HepG2 (cell line): ENCODE measurements around the gene RTP2. TPM values are rescaled to one million over a fixed set of nuclear protein-coding genes. Genes with fewer than 3 reads are reported as not detected.

Experiments
- AGO1 ChIP-seq: fragments of 200-400 bp; formaldehyde crosslinking; IDR thresholded peaks from 2 replicates; pipeline ENCODE4 v1.6.1; 2017; ENCODE audit warnings: mild to moderate bottlenecking, low read depth, low read length, moderate library complexity; ENCODE audit not compliant: poor library complexity, severe bottlenecking
- ARID5B ChIP-seq: IDR thresholded peaks from 2 replicates; pipeline ENCODE4 v1.4.0; 2020; ENCODE audit warnings: mild to moderate bottlenecking, missing genetic modification reagents
- BATF2 ChIP-seq: sonication (generic); formaldehyde crosslinking; IDR thresholded peaks from 2 replicates; pipeline ENCODE4 v1.8.0; 2022; ENCODE audit warnings: mild to moderate bottlenecking, missing genetic modification reagents, moderate library complexity
- GFI1 ChIP-seq: sonication (generic); formaldehyde crosslinking; IDR thresholded peaks from 2 replicates; pipeline ENCODE4 v1.5.0; 2020; ENCODE audit warnings: missing genetic modification reagents, mild to moderate bottlenecking, borderline replicate concordance
- HCFC1 ChIP-seq: fragments of 150-350 bp; IDR thresholded peaks from 2 replicates; pipeline ENCODE4 v1.6.1; 2014; ENCODE audit warnings: low read depth, low read length
- IRF1 ChIP-seq: sonication (generic); formaldehyde crosslinking; IDR thresholded peaks from 2 replicates; pipeline ENCODE4 v1.4.0; 2020; ENCODE audit warnings: low read depth, mild to moderate bottlenecking, missing genetic modification reagents
- KAT8 ChIP-seq: IDR thresholded peaks from 2 replicates; pipeline ENCODE4 v1.6.1; 2016; ENCODE audit warnings: missing genetic modification reagents, missing compliant biosample characterization
- MED8 ChIP-seq: sonication (generic); formaldehyde crosslinking; IDR thresholded peaks from 2 replicates; pipeline ENCODE4 v1.8.1; 2023; ENCODE audit warnings: mild to moderate bottlenecking, missing genetic modification reagents; ENCODE audit not compliant: insufficient replicate concordance
- NFATC3 ChIP-seq: sonication (generic); formaldehyde crosslinking; IDR thresholded peaks from 2 replicates; pipeline ENCODE4 v1.5.1; 2020; ENCODE audit warnings: mild to moderate bottlenecking, missing genetic modification reagents
- NFKB2 ChIP-seq: sonication (generic); formaldehyde crosslinking; IDR thresholded peaks from 2 replicates; pipeline ENCODE4 v1.4.0; 2020; ENCODE audit warnings: missing genetic modification reagents, borderline replicate concordance
- POLR2A ChIP-seq, 2 experiments: IDR thresholded peaks; 2 replicates each; pipeline ENCODE4 v1.6.1; 2011; ENCODE audit warnings: low read depth in 2 of 2, low read length in 2 of 2, mild to moderate bottlenecking in 1 of 2, moderate library complexity in 1 of 2; ENCODE audit not compliant: insufficient read depth in 1 of 2
- SIX1 ChIP-seq: sonication (generic); formaldehyde crosslinking; IDR thresholded peaks from 2 replicates; pipeline ENCODE4 v1.4.0; 2020; ENCODE audit warnings: missing genetic modification reagents, borderline replicate concordance
- SP2 ChIP-seq: sonication (generic); formaldehyde crosslinking; IDR thresholded peaks from 2 replicates; pipeline ENCODE4 v1.5.1; 2020; ENCODE audit warnings: mild to moderate bottlenecking, missing genetic modification reagents
- TEAD2 ChIP-seq: sonication (generic); formaldehyde crosslinking; IDR thresholded peaks from 2 replicates; pipeline ENCODE4 v1.9.0; 2021; ENCODE audit warnings: missing genetic modification reagents
- ZBTB7B ChIP-seq: sonication (generic); formaldehyde crosslinking; IDR thresholded peaks from 2 replicates; pipeline ENCODE4 v1.4.0; 2020; ENCODE audit warnings: missing genetic modification reagents
- ZFP90 ChIP-seq: sonication (generic); formaldehyde crosslinking; IDR thresholded peaks from 2 replicates; pipeline ENCODE4 v1.8.0; 2022; ENCODE audit warnings: missing genetic modification reagents, mild to moderate bottlenecking, inconsistent platforms, borderline replicate concordance
- ZFY ChIP-seq: sonication (generic); formaldehyde crosslinking; IDR thresholded peaks from 2 replicates; pipeline ENCODE4 v1.4.0; 2020; ENCODE audit warnings: missing genetic modification reagents
- ZNF17 ChIP-seq: sonication (generic); formaldehyde crosslinking; IDR thresholded peaks from 2 replicates; pipeline ENCODE4 v1.5.0; 2020; ENCODE audit warnings: mild to moderate bottlenecking, missing genetic modification reagents
- ZNF24 ChIP-seq: fragments of 450-650 bp; IDR thresholded peaks from 2 replicates; pipeline ENCODE4 v1.6.1; 2017; ENCODE audit warnings: antibody characterized with exemption, mild to moderate bottlenecking
- ZNF292 ChIP-seq: sonication (generic); formaldehyde crosslinking; IDR thresholded peaks from 2 replicates; pipeline ENCODE4 v1.8.1; 2022; ENCODE audit warnings: mild to moderate bottlenecking, low read depth, missing genetic modification reagents, borderline replicate concordance
- ZNF3 ChIP-seq: IDR thresholded peaks from 2 replicates; pipeline ENCODE4 v1.7.0; 2017; ENCODE audit warnings: inconsistent platforms
- ZNF781 ChIP-seq: sonication (generic); formaldehyde crosslinking; IDR thresholded peaks from 2 replicates; pipeline ENCODE4 v1.5.1; 2020; ENCODE audit warnings: borderline replicate concordance, mild to moderate bottlenecking, missing genetic modification reagents; ENCODE audit errors: not compliant biosample characterization
- polyA plus RNA-seq, 8 experiments: library from polyadenylated mRNA; depleted of rRNA in 3 of 8; stranded (reverse) in 7 of 8; unstranded in 1 of 8; fragments of >200 nt; fragmentation: Illumina TruSeq in 4 of 8; extraction: Trizol in 4 of 8; gene quantifications; 2 replicates each; pipeline versions ENCODE4 v1.2.1 to v1.2.3, GENCODE V29; 2011 to 2016; ENCODE audit warnings: low read depth in 4 of 8, missing spikeins in 1 of 8, mixed read lengths in 1 of 8; ENCODE audit not compliant: insufficient read depth in 1 of 8
- total RNA-seq, 5 experiments: library from RNA; depleted of rRNA; stranded (reverse); fragments of >200 nt; fragmentation: Illumina TruSeq; extraction: Trizol; gene quantifications; 2 replicates each; pipeline ENCODE4 v1.2.3, GENCODE V29; 2016; ENCODE audit warnings: low read depth in 1 of 5

The RTP2 gene
- total and polyA plus RNA-seq, 2 of the 13 experiments (the other 11 are each of a cell fraction or from before 2014, with no cell fraction given) = not detected

- TF ChIP-seq ZBTB7B (CRISPR knock-in tag) (peak; percentile 73), ARID5B (CRISPR knock-in tag) (peak; percentile 84), BATF2 (CRISPR knock-in tag) (no peak), NFATC3 (no peak), NFKB2 (peak; percentile 60; the same call in 1 of the 2 replicates), SIX1 (peak; percentile 81; the same call in 1 of the 2 replicates), POLR2A (IDR thresholded peaks at IDR 0.05; ENCODE audit: insufficient read depth in 1 of 2, low read depth in 2 of 2, low read length in 2 of 2) (peak in 1 of 2 experiments; percentile 42; a peak in 1 of 4 replicates), ZNF781 (CRISPR knock-in tag) (no peak), ZFP90 (CRISPR knock-in tag) (no peak), MED8 (CRISPR knock-in tag) (no peak), AGO1 (no peak), ZNF3 (CRISPR knock-in tag) (0 out of 2 replicates have a peak, but pooled peaks have one; percentile 15), HCFC1 (no peak), SP2 (CRISPR knock-in tag) (no peak), TEAD2 (CRISPR knock-in tag) (no peak), ZFY (CRISPR knock-in tag) (peak; percentile 66), ZNF292 (peak; percentile 71; the same call in 1 of the 2 replicates), KAT8 (CRISPR knock-in tag) (peak; percentile 66; the same call in 1 of the 2 replicates), GFI1 (no peak), ZNF17 (CRISPR knock-in tag) (no peak), IRF1 (CRISPR knock-in tag) (no peak), ZNF24 (no peak)
Observed at GRCh38 chr3:187719628-187720336, 17.4 kb upstream of the RTP2 start (continued).
